ENCODE data around the gene CNFN. TPM values are rescaled to one million over a fixed set of nuclear protein-coding genes. Genes with fewer than 3 reads are reported as not detected.

CNFN gene
- total RNA-seq, result not detected

DNA sequence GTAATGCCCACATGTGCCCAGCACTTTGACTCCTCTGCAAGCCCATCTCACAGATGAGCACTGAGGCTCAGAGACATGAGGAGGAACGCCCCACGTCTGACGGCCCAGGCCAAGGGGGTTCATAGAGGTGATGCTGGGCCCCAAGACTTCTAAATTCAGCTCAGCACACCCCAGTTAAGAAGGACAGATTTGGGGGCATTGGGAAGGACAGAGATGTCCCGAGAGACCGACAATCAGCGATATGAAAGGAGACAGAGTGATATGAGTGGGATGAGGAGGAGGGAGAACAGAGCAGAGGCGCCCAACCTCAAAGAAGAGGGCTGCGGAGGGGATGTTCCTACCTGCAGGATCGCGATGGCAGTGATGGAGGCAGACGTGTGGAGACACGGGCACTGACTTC lies at the start of gene CNFN:
CNFN (minus strand) TSS at position 399 of the 400 bp plus-strand sequence. CDS start 1,260 bp downstream, outside the sequence.
- intact Hi-C loops (cut with micrococcal nuclease), result no loop called here
- ATAC-seq (no peak), DNase-seq (no peak)
- Mint-ChIP-seq H3K4me1 (ENCODE audit: low read depth) (peaks cover 3% of the 10 kb centered on the region), H3K27me3 (peaks cover 30% of the 10 kb centered on the region), H3K27ac (no peak within 1 kb of the TSS), H3K36me3 (ENCODE audit: low read depth) (no peaks in the 10 kb centered on the region), H3K4me3 (no peak within 1 kb of the TSS), H3K9me3 (no peaks in the 10 kb centered on the region)
- POLR2A ChIA-PET, result no interaction called here
- CTCF ChIA-PET, result no interaction called here
- TF ChIP-seq, protein P1, sequence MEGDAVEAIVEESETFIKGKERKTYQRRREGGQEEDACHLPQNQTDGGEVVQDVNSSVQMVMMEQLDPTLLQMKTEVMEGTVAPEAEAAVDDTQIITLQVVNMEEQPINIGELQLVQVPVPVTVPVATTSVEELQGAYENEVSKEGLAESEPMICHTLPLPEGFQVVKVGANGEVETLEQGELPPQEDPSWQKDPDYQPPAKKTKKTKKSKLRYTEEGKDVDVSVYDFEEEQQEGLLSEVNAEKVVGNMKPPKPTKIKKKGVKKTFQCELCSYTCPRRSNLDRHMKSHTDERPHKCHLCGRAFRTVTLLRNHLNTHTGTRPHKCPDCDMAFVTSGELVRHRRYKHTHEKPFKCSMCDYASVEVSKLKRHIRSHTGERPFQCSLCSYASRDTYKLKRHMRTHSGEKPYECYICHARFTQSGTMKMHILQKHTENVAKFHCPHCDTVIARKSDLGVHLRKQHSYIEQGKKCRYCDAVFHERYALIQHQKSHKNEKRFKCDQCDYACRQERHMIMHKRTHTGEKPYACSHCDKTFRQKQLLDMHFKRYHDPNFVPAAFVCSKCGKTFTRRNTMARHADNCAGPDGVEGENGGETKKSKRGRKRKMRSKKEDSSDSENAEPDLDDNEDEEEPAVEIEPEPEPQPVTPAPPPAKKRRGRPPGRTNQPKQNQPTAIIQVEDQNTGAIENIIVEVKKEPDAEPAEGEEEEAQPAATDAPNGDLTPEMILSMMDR (IDR thresholded peaks at IDR 0.05), result no peak

DNA sequence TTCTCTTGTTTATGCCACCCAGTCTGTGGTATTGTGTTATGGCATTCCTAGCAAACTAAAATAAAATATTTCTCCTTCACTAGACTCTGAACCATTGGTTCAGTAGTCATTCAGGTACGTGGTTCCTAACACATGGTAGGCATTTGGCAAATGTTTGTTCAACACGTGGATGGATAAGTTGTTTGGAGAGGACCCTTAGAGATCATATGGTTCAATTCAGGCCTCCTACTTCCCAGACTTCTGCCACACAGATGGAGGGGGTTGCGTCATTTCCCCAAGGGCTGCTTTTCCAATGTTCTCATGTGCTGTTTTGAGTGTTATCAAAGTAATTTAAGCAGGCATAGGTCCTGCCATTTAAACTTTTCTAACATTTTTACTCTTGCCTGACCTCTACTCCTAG lies 45.9 kb upstream of the CNFN start:
- intact Hi-C loops (cut with micrococcal nuclease), result no loop called here
- POLR2A ChIA-PET, result no interaction called here

DNA sequence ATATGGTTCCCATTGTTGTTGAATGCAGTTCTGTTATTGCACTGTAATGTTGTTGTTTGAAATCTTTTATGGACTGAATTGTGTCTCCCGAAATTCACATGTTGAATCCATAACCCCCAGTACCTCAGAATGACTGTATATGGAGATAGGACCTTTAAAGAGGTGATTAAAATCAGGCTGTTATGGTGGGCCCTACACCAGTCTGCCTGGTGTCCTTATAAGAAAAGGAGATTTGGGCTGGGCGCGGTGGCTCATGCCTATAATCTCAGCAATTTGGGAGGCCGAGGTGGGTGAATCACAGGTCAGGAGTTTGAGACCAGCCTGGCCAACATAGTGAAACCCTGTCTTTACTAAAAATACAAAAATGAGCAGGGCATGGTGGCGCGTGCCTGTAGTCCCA lies 45.2 kb upstream of the CNFN start:
- DNase-seq (no peak), ATAC-seq (no peak)
- TF ChIP-seq, protein P1 (IDR thresholded peaks at IDR 0.05), result no peak
- Mint-ChIP-seq H3K4me3 (no peak overlapping the region), H3K36me3 (ENCODE audit: low read depth) (no peaks in the 10 kb centered on the region), H3K4me1 (ENCODE audit: low read depth) (peaks cover 9% of the 10 kb centered on the region), H3K27ac (no peak overlapping the region), H3K27me3 (no peaks in the 10 kb centered on the region), H3K9me3 (no peaks in the 10 kb centered on the region)
- intact Hi-C loops (cut with micrococcal nuclease), result no loop called here
- ChIA-PET CTCF (interaction anchor here (0.6 to 4.3 kb wide), 6 partner anchors 10 to 56 kb away, joined by 3 to 27 read pairs (median 8); no protein-coding TSS in a partner anchor), POLR2A (interaction anchor here (1.2 kb wide), 1 partner anchor 12 kb away, joined by 3 read pairs; no protein-coding TSS in a partner anchor)

More for the DNA sequence above, 45.9 kb upstream of the CNFN start:
- Mint-ChIP-seq H3K27ac (no peak overlapping the region), H3K36me3 (ENCODE audit: low read depth) (no peaks in the 10 kb centered on the region), H3K4me1 (ENCODE audit: low read depth) (peaks cover 16% of the 10 kb centered on the region), H3K9me3 (no peaks in the 10 kb centered on the region), H3K4me3 (no peak overlapping the region), H3K27me3 (no peaks in the 10 kb centered on the region)
- CTCF ChIA-PET, result interaction anchor here (1.8 to 4.3 kb wide), 3 partner anchors 14 to 36 kb away, joined by 4 to 27 read pairs (median 14); no protein-coding TSS in a partner anchor
- DNase-seq (no peak), ATAC-seq (no peak)
- TF ChIP-seq, protein P1 (IDR thresholded peaks at IDR 0.05), result no peak

DNA sequence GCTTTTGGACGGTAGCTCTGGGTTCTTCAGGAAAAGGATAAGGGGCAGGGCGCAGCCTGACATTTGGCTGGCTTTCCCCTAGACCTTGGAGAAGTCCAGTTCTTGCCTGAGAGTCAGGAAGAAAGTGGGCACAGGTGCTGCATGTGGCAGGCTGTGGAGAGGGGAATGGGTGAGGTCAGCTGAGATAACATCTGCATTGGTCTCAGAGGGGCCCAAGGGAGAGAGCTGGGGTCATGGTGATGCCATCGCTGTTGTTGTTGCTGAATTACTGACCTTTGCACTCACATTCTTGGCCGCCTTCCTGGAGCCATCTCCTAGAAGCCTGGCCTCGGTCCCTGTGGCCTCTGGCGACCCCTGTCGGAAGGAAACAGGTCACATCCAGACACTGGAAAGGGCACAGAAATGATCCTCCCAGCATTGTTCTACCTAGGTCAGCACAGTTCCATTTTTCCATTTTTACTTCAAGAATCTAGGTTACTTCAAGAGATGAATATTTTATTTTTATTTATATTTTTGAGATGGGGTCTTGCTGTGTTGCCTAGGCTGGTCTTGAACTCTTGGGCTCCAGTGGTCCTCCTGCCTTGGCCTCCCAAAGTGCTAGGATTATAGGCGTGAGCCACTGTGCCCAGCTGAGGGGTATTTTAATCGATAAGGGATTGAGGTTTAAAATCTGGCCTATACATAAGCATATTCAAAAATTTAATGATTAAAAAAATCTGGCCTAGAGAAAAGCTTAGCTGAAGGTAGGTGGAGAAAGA lies 43.6 kb upstream of the CNFN start:
- Mint-ChIP-seq H3K36me3 (ENCODE audit: low read depth) (no peaks in the 10 kb centered on the region), H3K27me3 (no peaks in the 10 kb centered on the region), H3K9me3 (no peaks in the 10 kb centered on the region), H3K4me3 (no peak overlapping the region), H3K27ac (no peak overlapping the region), H3K4me1 (ENCODE audit: low read depth) (peaks cover 8% of the 10 kb centered on the region)
- CTCF ChIA-PET, result interaction anchor here (0.8 to 4.3 kb wide), 17 partner anchors 7 to 275 kb away, joined by 3 to 27 read pairs (median 4); no protein-coding TSS in a partner anchor
- POLR2A ChIA-PET, result interaction anchor here (0.6 to 1.8 kb wide), 3 partner anchors 11 to 246 kb away, joined by 3 to 4 read pairs (median 3); no protein-coding TSS in a partner anchor
- ATAC-seq (peak; percentile 76), DNase-seq (peak; percentile 82)
- TF ChIP-seq, protein P1 (IDR thresholded peaks at IDR 0.05), result peak; percentile 77
- intact Hi-C loops (cut with micrococcal nuclease), result no loop called here

GRCh38 chr19:42431486-42431885 lies 41.4 kb upstream of the CNFN start:
- no peak overlapping the region for H3K27ac Mint-ChIP-seq
- intact Hi-C loops (cut with micrococcal nuclease), result no loop called here
- ChIA-PET POLR2A (no interaction called here), CTCF (interaction anchor here (0.8 to 3.9 kb wide), 5 partner anchors 8 to 323 kb away, joined by 3 to 25 read pairs (median 4); no protein-coding TSS in a partner anchor)
- no peaks in the 10 kb centered on the region for H3K9me3 Mint-ChIP-seq
- TF ChIP-seq, protein P1 (IDR thresholded peaks at IDR 0.05), result no peak
- peaks cover 3% of the 10 kb centered on the region for H3K4me1 Mint-ChIP-seq (ENCODE audit: low read depth)
- H3K36me3 Mint-ChIP-seq (ENCODE audit: low read depth), result no peaks in the 10 kb centered on the region
- no peak for ATAC-seq
- H3K4me3 Mint-ChIP-seq, result no peak overlapping the region
- no peaks in the 10 kb centered on the region for H3K27me3 Mint-ChIP-seq
- no peak for DNase-seq
